Stimulated activated CD8-positive, alpha-beta memory T cell treated with anti-CD3 and anti-CD28 coated beads, Interleukin-15, amount 100 ng/mL, for 24 hours (primary cell): ENCODE results near the gene SPATA31E1.
"Not testable (repeated sequence)": the region's sequence is repeated elsewhere in the genome, so short reads cannot be mapped to it uniquely, and the experiment has no call there.

ENCODE experiments used
- DNase-seq: peaks from one replicate; pipeline ENCODE4 v3.0.0-alpha.2; 2020; ENCODE audit warnings: low read depth

The SPATA31E1 gene

GRCh38 chr9:87886210-87886932 lies 3.7 kb downstream of the SPATA31E1 start:
- no peak for DNase-seq

- no peak for DNase-seq
Observed at GRCh38 chr9:87886933-87887505, 4.3 kb downstream of the SPATA31E1 start.

GRCh38 chr9:87887661-87888480 lies 5.2 kb downstream of the SPATA31E1 start:
- no peak for DNase-seq

DNA sequence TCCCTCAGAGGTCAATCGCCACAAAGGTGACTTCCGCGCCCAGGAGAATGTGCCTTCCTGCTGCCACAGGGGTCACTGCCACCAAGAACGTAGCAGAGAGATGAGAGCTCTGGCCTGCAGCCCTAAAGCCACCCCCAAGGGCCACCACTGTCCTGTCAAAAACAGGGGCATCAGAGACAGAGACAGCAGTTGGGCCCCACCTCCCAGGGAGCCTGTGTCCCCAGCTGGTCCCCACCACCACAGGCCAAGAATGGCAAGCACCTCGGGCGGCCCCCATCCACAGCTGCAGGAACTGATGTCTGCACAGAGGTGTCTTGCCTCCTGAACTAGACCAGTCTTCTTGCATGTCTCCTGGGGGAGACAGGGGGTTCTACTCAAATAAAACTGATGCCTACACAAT lies 5.8 kb downstream of the SPATA31E1 start:
- no peak for DNase-seq

DNA sequence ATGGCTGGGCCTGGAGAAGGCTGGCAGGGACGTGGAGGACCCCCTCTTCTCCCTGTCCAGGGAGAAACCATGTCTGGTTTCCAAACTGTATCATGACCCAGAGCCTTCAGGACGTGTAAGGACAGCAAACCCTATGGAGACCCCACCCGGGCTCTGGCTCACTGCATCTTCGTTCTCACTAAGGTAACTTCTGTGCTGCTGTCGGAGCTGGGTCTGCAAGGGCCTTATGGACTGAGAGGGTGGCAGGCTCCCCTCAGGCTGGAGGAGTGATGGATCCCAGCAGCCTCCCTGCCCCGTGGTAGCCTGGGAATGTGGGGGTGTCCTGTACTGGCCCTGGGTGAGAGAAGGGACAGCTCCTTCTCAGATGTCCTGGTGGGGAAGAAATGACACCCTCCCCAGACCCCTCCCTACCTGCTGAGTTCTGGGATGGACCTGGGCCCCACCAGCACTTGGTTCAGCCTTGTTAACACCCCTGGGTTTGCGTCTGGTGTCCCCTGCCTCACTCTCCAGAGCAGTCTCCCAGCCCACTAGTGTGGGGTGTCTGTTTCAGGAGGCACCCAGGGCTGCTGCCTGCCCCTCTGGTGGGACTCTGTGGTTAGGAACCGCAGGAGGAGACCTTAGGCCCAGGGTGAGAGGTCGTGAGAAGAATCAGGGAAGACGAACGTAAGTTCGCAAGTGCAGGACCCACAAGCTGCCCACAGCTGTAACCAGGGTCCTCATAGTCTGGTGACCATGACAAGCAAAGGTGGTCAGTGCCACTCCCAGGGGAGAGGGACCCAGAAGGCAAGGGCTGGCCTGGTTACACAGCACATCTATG lies 6.6 kb downstream of the SPATA31E1 start:
- no peak for DNase-seq

DNA sequence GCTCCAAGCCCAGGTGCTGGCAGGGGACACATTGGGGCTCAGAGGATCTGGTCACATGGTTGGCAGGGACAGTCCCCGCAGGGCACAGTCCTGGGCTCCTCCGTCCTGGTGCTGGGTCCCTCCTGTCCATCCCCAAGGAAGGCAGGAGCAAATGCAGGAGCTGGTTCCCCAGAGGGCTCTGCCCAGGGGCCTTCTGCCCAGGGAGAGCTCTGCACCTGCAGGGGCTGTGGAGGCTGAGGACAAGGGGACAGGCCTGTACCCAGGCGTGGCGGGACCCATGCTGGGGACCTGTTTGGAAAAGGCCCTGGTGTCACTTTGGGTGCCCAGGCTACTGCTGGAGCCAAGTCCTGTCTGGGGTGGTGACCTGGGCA lies 7.2 kb downstream of the SPATA31E1 start:
- no peak for DNase-seq

DNA sequence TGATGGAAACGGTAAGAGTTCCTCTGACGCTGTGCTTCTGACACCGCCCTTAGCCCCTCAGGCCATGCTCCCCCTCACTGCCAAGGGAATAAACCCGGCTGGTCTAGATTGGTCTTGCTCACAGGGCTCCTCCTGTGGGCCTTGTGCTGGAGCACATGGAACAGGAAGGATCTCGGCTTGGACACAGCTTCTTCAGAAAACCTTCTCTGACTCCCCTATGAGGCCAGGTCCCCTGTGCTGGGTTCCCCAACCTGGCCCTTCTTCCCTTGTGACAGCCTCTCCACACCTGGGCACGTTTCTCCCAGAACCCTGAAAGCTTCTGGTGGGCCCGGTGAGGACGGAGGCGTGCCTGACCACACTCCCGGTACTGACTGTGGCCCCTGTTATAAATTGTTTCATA lies 8.2 kb downstream of the SPATA31E1 start:
- DNase-seq: no peak

- DNase-seq: no peak
Observed at GRCh38 chr9:87891754-87892153, 9.1 kb downstream of the SPATA31E1 start.

DNA sequence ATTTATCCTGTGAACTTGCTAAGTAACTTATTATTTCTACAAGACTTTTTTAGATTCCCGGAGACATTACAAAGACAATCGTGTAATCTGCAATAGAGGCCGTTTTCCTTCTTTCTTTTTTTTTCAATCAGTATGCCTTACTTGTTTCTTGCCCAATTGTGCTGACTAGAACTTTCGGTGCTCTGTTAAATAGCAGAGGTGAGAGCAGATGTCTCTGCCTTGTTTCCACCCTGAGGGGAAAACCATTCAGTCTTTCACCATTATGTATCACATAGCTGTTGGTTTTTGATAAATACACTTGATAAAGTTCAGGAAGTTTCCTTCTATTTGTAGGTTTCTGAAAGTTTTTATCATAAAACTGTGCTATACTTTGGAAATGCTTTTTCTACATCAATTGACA lies 10.3 kb downstream of the SPATA31E1 start:
- no peak for DNase-seq

DNA sequence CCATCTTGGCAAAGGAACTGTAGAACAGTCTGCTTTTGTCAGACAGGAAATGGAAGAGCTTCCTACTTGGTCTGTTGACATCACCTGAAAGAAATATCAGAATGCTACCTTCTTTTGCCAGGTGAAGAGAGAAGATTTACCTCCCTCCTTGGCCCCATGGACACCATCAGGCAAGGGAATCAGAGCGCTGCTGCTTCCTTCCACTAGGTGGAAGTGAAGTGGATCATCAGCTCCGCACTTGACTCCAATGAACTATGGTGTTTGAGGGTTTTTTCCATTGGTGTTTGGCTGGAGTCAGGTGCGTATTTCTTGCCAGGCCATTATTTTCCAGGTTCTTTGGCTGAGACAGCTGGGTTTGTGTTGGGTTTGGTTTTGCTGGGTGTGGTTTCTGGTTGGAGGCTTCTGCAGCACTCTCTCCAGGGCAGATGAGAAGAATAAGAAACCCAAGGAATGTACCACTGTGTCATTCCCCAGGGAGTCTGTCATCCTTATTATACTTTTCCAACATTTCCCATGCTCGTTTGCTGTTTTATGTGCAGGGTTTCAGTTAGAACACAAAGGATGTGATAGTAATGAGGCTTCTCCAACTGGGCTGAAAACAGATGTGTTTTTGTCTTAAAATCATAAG lies 12.4 kb downstream of the SPATA31E1 start:
- no peak for DNase-seq

DNA sequence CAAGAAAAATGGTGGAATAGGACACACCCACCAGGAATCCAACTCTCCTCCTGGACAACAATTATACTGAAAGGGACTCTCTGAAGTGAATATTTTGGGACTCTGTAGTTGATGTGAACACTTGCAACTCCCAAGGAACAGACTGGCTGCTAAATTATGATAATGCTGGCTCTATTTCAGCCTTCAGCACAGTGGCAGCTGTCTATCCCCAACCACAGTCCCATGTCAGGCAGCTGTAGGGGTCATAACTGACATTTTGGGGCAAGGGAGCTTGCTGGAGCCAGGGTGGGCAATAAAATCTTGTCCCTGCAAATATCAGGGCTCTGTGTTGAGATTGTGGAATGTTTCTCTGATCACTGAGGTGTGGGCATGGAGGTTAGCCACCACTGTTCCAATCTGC lies 14.2 kb downstream of the SPATA31E1 start:
- no peak for DNase-seq

DNA sequence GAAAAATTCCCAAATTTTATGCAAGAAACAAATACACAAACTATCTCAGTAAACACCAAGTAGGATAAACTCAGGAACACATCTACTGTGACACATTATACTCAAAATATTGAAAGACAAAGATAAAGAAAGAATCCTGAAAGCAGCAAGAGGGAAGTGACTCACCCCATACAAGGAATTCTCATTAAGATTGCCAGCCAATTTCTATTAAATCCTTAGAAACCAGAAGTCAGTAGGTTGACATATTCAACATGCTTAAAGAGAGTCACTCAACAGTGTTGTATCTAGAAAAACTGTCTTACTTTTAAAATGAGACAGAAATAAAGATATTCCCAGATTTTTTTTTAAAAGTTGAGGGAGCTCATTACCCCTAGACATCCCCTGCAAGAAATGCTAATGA lies 15.5 kb downstream of the SPATA31E1 start:
- DNase-seq: no peak

DNA sequence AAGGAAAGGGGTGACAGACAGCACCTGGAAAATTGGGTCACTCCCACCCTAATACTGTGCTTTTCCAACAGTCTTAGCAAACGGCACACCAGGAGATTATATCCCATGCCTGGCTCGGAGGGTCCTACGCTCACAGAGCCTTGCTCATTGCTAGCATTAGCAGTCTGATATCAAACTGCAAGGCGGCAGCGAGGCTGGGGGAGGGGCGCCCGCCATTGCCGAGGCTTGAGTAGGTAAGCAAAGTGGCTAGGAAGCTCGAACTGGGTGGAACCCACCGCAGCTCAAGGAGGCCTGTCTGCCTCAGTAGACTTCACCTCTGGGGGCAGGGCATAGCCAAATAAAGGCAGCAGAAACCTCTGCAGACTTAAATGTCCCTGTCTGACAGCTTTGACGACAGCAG lies 19.7 kb downstream of the SPATA31E1 start:
- DNase-seq: not testable (repeated sequence)

DNA sequence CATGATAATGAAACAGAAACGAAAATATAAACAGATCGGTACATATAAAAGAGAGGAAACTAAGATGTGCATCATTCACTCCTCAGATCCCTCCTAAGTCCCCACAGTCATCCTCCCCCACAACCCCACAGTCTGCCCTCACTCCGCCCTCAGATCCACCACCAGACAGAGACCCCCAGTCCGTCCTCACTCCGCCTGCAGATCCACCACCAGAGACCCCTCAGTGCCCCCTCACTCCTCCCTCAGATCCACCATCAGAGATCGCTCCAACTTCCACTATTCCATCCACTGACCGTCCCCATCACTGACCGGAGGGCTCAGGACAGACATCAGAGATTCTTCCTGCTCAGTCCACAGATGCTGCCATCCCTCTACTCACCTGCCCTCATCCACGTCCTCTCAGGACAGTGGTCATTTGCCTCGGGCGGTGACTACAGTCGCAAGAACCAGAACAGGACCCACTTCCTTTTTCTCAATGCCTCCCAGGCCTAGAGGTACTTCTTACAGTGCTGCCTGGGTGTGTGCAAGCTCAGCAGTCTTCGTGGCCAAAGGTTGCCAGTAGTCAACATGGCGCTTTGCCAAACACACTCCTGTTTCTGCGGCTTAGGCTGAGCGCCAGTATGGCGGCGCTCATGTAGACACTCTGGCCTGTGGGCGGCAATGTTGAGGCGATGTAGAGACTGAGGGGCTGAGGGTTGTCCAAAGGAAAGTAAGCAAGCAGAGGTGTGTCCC lies 26.8 kb downstream of the SPATA31E1 start:
- DNase-seq: no peak

DNA sequence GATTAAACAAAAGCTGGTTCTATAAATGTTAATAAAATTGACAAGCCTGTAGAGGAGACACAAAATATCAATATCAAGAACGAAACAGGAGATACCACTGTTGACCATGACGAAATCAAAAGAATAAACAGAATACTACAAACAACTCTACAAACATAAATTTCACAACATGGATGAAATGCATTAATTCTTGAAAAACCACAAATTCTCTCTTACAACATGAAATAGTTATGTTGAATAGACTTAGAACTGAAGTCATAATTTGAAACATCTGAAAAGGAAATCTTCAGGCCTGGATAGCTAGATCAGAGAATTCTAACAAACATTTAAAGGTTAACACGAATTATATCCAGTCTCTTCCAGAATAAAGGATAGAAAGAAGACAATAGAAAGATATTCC lies 28.1 kb downstream of the SPATA31E1 start:
- DNase-seq: no peak

- not testable (repeated sequence) for DNase-seq
Observed at GRCh38 chr9:87917662-87918061, 35.0 kb downstream of the SPATA31E1 start, which contains the start of gene SPATA31C1. SPATA31C1 (plus strand) TSS chr9:87917962.

- not testable (repeated sequence) for DNase-seq
Observed at GRCh38 chr9:87919013-87919412, 36.3 kb downstream of the SPATA31E1 start.

- DNase-seq: not testable (repeated sequence)
Observed at GRCh38 chr9:87921561-87921960, 38.9 kb downstream of the SPATA31E1 start.

DNA sequence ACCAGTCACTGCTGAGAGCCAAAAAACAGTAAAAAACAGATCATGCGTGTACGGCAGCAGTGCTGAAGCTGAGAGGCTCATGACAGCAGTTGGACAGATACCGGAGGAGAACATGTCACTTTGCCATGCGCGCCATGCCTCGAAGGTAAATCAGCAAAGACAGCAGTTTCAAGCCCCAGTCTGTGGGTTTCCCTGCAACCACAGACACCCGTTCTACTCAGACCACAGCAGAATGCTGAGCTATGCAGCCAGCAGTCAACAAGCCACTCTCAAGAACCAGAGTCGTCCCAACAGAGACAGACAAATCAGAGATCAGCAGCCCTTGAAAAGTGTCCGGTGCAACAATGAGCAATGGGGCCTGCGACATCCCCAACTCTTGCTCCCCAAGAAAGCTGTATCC lies 40.3 kb downstream of the SPATA31E1 start:
- not testable (repeated sequence) for DNase-seq

DNA sequence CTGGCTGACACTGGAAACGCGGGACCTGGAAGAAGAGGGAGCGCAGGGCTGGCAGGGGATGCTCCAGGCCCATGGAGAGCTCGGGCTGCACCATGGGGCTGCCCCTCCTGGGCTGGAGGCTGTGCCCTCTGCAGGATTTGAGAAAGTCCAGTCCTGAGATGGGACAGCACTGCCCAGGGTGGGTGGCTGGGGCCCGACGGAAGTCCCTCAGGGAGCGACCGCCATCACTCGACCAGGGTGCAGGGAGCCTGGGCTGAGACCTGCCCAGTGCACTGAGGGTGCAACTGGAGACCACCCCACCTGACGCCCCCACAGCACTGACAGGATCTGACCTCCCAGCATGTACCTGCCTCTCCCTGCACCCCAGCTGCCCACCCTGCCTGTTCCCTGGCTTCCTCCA lies 42.2 kb downstream of the SPATA31E1 start:
- DNase-seq: not testable (repeated sequence)

DNA sequence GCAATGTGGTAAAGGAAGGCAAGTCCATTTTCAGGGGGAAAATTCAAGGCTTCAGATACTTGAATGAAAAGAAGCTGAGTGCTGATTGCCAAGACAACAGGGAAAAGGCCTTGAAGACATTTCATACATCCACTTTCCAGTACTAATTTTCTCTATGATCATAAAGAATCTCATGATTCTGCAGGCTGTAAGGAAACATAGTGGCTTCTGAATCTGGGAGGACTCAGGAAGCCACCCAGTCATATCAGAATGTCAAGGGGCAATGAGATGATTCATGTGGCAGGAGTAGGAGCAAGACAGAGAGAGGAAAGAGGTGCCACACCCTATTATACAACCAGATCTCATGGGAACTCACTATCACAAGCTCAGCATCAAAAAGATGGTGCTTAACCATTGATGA lies 46.5 kb downstream of the SPATA31E1 start:
- DNase-seq: not testable (repeated sequence)
